ENCODE measurements around the gene AQR.
"Not testable (repeated sequence)": the region's sequence is repeated elsewhere in the genome, so short reads cannot be mapped to it uniquely, and the experiment has no call there.

AQR gene

DNA sequence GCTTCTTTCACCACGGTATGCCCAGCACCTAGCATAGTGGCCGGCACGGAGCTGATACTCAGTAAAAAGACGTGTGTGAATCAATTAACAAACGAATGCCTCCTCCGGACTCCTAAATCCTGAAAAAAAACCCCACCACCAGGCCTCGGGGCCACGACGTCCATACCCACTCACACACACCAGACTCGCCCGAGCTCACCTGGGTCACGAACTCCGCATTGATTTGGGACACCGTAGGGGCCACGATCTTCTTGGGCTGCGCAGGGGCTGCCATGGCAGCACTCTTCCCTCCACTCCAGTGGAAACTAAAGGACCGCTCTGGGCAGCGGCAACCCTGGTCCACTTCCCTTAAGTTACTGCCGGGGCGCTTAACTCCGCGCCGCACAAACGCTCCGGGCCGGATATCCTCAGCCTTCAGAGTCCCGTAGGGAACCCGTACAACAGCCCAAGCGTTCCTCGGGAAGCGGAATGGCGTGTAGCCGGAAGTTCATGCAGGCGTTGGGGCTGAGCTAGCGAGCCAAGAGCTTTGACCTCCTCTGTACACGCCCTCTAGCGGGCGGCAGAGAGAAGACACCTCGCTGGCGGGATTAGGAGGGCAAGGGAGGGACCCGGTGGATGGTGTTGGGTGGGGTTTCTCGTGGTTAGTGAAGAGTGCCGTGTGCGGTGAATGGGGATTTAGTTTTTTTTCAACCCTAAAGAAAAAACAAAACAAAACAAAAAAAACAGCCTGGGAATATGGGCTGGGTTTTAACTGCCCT lies at the start of gene AQR:
TSS of gene AQR (minus strand) at position 403 of the 758 bp plus-strand sequence. CDS start at position 274, 129 bp downstream.
- DNase-seq: peak; percentile 97

DNA sequence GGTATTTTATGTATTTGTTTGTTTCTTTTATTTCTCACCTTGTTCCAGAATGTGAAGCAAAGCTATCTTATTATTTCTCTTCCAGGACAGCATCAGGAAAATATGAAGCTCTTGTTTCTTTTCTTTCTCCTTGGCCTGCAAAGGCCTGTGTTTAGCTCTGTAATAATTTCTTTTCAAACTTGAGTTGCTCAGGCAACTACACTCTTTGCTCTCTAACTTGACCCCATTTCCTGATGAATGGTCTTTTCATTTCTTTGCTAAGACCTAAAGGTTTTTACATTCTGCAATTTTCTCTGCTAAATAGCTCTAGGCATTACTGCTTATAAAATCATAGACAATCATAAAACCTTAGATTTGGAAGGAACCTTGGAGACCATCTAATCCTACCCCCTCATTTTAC lies 44.7 kb upstream of the AQR start:
- no peak for DNase-seq

DNA sequence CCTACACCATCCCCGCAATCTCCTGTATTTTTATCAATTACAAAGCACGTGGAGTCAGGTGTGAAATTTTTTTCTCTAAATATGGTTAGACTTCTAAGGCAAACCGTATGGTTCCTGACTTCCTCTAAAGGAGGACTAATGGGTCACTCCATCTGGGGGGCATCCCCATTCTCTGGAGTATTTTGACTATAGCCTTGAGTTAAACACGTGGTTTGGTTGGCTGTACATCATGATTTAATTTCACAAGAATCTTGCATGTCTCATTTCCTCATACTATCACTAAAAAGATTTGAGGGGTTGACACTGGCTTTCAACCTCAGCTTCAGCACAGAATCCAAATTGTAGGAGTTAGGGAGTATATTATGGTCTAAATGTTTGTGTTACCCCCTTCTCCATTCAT lies 43.8 kb upstream of the AQR start:
- DNase-seq: no peak

DNA sequence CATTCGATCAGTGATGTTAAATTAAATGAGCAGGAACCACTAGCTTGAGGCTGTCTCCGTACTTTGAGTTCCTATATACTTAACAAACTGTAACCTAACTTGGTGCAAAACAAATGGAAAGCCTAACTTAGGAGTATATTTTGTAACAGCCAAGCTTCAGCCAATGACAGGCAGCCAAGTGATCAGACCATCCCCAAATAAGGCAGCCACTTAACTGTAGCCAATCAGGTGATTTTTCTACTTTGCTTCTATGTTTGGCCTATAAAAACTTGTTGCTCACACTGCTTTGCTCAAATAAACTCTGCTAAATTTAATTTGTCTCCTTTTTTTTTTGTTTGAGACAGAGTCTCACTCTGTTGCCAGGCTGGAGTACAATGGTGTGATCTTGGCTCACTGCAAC lies 37.9 kb upstream of the AQR start:
- no peak for DNase-seq

DNA sequence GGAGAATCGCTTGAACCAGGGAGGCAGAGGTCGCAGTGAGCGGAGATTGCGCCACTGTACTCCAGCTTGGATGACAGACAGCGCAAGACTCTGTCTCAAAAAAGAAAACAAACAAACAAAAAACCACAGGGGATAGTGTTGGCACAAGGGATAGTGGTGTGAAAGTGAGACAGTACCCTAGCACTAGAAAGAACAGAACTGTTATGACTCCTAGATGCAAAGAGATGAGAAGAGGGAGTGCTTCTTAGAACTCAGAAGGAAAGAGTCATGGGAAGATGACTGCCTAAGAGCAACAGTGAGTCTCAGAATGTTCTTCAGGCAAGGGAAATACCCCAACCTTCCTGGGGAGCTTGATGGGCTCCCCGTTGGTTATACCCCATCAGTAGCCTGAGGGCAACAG lies 36.4 kb upstream of the AQR start:
- DNase-seq: no peak

DNA sequence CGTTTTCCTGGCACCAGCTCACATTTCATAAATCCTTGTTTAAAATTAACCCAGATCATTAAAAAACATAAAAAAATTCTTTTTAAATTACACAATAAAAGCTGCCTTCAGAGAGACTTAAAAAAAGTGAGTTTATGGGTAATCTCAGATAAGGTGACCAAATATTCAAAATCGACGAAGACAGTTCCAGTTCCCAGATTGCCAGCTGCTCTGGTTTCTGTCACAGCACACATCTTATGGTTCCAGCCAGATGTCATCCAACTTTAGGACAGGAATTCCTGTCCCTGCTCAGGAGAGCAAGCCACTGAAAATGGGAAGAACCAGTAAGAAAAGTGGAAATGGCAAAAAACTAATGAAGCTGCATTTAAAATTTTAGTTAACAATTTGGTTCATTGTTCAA lies 34.4 kb upstream of the AQR start:
- DNase-seq: no peak

DNA sequence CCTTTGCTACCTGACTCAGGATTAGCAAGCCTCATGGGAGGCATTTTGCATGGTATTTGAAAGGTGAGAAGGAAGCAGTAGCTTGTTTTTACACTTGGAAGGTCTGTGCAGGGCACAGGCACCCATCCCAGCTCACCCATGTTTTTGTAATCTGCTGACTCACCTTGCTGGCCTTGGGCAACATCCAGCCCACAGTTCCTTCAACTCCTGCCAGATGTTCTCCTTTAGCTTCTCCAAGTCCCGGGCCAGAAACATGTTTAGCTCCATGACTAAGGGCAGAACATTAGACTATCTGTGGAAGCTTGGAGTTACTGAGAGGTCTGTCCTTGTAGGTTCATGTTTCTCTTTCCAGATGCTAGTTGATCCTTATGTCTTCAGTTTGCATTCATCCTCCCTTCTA lies 31.0 kb upstream of the AQR start:
- DNase-seq: no peak

DNA sequence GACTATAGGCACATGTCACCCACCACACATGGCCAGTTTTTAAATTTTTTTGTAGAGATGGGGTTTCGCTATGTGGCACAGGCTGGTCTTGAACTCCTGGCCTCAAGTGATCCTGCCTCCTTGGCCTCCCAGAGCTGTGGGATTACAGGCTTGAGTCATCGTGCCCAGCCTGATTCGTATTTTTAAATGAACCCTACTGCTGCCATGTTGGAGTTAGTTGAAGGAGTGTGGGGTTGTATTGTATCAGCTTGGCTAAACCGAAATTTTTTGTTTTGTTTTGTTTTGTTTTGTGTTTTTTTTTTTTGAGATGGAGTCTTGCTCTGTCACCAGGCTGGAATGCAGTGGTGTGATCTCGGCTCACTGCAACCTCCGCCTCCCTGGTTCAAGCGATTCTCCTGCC lies 30.4 kb upstream of the AQR start:
- no peak for DNase-seq

DNA sequence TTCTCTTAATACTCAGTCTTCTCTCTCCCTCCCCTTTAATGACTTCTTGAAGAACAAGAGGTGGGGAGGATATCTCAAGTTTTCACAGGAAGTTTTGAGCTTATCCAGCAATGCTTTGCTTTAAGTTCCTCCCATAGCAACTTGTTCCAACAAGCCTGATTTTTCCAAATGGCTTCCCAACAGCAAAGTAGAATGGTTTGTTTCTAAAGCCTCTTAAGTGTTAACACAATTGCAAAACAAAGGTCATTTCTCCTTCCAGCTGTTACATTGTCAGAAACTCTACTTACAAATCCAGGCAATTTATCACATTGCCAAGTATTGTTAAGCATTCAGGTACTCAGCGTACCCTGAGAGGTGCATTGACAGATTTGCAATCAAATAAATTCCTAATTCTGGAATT lies 25.4 kb upstream of the AQR start:
- no peak for DNase-seq

DNA sequence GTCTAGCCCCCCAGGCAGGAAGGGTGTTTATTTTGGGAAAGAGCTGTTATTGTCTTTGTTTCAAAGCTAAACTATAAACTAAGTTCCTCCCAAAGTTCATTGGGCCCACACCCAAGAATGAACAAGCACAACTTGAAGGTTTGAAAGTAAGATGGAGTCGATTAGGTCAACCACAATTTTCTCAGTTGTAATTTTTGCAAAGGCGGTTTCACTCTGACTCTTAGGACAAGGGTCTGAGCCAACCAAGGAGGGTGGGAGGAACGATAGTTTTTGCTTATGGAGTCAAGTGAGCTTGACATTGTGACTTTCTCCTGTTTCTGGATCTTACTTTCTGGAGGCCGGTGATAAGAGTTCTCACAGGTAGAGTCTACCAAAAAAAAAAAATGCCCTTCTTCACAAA lies 24.3 kb upstream of the AQR start:
- no peak for DNase-seq

DNA sequence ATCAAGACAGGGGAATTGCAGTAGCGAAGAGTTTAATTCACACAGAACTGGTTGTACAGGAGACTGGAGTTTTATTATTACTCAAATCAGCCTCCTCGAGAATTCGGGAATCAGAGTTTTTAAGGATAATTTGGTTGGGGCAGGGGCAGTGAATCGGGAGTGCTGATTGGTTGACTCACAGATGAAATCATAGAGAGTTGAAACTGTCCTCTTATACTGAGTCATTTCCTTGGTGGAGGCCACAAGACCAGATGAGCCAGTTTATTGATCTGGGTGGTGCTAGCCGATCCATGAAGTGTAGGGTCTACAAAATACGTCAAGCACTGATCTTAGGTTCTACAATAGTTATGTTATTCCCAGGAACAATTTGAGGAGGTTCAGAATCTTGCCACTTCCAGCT lies 23.9 kb upstream of the AQR start:
- no peak for DNase-seq

DNA sequence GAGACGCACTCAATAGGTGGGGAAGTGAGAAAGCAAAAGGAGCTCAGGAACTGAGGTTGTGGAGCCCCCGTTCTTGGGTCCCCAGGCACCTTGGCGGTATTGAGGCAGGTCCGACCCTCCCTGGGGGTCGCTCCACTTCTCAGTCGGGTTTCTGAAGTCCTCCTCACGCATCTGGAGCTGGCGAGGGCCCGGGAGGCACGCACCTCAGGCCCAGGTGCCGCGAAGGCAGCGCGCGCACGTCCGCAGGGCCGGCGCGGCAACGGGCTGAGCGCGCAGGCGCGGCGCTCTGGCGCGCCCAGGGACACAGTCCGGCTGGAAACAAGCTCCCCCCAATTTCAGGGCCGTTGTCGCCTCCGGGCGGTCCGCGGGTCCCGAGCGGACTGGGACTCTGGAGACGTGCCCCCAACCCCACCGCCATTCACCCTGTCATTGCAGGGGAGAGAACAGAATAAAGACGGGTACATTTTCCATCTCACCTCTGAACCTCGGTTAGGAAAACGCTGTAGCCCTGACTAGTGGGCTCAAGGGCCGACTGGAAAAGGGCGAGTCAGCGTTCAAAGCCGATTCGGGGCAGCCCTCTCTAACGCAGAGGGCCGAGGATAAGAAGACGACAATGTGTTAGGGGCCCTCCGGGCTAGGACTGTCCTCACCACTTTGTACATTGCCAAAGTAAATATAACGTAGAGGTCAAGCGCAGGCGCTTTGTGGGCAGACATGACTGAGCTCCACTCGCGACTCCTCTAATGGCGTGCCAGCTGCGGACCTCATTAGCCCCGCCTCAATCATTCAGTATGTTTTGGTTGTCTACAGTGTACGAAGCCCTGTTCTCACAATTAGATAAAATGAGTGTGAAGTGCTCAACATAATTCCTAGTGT lies 18.7 kb upstream of the AQR start, which contains the start of gene ZNF770:
TSS of gene ZNF770 (minus strand) at position 261 of the 876 bp plus-strand sequence. CDS start 4,853 bp downstream, outside the sequence.
- peak; percentile 63 for DNase-seq

DNA sequence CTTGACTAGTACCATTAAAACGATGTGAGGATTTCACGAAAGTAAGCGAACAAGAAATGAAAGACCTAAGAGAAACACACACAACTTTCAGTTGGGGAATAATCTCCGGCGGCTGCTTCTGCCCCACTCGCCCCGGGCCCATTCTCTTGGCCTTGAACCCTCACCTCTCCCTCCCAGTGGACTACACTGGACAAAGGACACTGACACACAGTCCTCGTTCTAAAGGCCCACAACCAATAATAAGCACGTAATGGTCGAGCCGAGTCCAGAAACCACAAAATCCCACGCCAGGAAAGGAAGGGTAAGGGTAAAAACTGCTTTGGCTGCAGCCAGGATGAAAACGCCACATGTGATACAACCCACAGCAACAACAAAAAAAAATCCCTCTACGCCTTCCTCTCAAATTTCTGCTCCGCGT lies 18.1 kb upstream of the AQR start:
- DNase-seq: no peak

DNA sequence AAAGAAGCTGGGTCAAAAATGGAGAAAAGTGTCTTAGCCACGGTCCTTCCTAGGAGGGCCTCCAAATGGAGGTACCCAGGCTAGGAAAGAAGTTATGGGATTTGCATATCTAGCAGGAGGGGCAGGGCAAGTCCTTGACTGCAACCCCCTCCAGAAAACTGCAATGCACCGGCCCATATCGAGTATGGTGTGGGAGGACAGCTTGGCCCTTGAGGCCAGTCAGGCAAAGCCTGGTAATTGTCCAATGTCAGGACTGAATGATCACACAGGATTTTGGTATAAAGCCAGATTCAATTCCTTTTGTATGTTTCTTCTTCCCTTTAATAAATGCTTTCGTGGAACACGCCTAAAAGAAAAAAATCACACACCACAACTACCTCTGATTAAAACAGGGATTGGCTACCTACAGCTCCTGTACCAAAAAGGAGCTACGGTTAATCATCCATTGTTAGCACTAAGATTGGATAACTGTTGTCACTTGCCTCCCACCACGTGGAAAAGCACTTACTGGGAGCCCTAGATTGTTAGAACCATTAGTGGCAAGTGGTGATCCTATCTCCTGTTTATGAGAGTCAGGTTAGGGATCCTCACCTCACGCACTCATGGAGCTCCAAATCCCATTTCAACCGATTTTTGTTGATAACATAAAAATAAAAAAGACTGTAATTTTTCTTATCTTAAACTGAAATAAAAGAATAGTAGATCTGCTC lies 17.4 kb upstream of the AQR start:
- DNase-seq: no peak

DNA sequence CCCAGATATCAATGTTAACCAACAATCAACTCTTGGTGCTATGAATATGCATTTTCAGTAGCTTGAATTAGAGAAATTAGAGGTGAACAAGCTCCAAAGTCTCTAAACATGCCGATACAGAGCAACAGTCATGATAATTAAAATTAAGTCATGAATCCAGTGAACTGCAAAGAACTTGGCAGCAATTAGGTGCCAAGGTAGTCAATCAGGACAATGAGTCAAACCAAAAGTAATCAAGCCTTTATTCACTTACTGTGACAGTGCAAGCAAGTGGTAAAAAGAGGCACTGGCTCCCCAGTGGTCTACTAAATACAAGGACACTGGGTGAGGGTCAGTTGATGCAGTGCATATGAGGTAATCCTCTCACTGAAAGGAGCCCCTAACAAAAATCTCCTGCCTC lies 16.8 kb upstream of the AQR start:
- DNase-seq: no peak

DNA sequence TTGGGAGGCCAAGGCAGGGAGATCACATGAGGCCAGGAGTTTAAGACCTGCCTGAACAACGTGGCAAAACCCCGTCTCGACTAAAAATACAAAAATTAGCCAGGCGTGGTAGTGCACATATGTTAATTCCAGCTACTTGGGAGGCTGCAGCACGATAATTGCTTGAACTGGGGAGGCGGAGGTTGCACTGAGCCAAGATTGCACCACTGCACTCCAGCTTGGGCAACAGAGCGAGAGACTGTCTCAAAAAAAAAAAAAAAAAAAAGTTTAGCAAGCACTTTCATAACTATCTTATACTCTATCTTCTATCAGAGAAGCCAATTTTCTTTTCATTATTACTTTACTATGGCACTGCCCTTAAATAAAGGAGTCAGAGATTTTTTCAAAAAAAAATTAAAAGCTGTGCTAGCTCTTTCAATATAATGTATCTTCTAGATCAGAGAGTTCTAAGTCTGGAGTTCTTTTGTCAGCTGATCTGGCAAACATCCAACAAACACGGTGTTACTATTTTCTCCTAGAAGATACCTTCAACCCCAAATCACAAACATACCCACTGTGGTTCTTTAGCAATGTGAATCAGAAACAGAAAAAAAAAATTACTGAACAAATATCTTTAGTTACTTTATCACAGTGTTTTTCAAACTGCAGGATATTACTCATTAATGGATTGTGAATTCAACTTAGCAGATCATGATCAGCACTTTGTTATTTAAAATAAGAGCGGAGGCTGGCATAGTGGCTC lies 15.5 kb upstream of the AQR start:
- no peak for DNase-seq

DNA sequence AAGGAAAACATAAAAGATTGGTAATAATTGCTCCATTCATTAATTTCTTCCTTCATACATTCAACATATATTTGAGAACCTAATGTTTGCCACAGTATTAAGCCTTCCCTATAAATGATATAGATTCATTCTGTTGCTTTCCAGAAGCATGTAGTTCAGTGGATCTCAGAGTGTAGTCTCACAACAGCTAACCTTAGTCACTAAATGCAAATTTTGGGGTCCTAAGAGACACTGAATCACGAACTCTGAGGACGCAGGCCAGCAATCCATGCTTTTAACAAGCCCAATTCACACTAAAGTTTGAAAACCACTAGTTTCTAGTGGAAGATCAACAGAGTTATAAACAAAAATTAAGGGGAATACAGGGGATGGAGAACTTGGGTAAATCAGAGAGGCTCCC lies 7.2 kb upstream of the AQR start:
- DNase-seq: no peak

DNA sequence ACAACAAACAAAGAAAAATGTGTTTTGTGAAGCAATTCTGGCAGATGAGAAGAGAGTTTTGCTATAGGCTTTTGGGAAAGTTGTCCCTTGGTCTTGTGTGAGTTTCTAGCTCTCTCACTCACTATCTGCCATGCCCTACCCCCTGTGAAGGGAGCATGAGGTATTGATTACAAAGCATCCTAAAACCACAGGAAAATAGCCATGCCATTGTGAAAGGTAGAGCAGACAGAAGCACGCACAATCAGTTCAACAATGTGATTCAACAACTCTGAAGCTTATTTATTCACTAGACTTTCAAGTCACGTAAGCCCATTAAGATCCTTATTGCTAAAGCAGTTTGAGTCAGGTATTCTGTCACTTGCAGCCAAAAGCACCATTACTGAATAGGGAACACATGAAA lies 6.5 kb upstream of the AQR start:
- DNase-seq: no peak

DNA sequence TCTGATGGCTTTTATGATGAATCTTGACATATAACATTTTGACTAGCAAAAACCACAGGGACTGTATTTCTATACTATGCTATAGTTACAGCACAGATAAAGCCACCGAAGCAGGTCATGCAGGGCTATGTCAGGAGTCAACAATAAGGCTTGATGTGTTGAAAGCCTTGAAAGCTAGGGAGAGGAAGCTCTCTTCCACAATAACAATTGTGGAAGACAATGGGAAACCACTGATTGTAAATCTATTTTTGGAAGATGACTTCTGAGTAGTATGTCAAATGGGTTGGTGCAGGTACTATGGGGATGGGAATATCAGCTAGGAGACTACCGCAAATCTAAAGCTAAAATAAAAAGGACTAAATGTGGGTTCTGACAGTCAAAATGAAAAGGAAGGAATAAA lies 4.0 kb upstream of the AQR start:
- no peak for DNase-seq

DNA sequence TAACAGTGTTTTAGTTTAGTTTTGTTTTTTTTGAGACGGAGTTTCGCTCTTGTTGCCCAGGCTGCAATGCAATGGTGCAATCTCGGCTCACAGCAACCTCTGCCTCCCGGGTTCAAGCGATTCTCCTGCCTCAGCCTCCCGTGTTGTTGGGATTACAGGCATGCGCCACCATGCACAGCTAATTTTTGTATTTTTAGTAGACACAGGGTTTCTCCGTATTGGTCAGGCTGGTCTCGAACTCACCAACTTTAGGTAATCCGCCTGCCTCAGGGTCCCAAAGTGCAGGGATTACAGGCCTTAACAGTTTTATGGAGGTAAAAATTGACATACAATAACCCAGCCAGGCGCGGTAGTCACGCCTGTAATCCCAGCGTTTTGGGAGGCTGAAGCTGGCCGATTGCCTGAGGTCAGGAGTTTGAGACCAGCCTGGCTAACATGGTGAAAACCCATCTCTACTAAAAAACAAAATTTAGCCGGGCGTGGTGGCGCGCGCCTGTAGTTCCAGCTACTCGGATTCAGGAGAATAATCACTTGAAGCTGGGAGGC lies 629 bp upstream of the AQR start:
- not testable (repeated sequence) for DNase-seq

DNA sequence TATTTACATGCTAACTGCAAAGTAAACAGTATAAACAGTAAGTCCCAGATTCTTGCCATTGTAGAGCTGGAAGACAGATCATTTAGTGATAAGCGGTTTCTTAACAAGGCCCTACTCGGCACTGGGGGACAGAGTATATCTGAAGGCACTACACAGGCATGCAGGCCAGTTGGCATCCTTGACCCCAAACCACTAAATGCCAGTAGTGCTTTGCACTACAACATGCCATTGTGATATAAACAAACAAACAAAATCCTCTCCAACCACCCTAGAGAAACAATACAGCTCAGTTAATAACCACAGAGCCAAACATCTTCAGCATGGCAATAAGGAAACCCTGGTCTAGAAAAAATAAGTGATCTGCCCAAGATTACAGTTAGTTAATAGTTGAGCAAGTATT lies 5.3 kb downstream of the AQR start:
- DNase-seq: no peak

DNA sequence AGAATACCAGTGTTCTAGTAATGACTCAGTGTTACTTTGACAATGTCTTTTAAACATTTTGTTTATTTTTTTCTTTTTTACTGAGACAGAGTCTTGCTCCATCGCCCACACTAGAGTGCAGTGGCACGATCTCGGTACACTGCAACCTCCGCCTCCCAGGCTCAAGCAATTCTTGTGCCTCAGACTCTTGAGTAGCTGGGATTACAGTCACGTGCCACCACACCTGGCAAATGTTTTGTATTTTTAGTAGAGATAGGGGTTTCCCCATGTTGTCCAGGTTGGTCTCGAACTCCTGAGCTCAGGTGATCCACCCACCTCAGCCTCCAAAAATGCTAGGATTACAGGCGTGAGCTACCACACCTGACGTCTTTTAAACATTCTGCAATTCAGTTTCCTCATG lies 15.7 kb downstream of the AQR start:
- no peak for DNase-seq

DNA sequence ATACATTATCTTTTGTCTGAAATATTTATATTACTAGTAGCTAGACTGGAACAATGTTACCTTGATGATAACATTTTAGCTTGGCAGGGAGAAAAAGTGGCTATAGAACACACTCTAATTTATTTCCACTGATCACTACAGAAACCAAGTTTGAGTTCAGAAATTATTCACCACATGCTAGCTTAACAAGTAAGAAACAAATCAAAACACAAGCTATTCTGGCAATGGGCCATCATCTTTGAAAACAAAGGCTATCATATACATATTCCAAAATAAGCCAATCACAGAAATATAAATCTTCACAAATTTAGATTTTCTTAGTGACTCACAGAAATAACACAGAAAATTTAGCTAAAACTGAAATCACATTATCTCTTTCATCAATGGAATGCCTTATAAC lies 17.1 kb downstream of the AQR start:
- no peak for DNase-seq

Data from NCI-H345 (cell line).